ENCODE data around the gene GALNS. TPM values are rescaled to one million over a fixed set of nuclear protein-coding genes. Genes with fewer than 3 reads are reported as not detected.
A peak's percentile ranks its signal among the peaks of the same experiment; 100 is the strongest.
"Not testable (repeated sequence)": the region's sequence is repeated elsewhere in the genome, so short reads cannot be mapped to it uniquely, and the experiment has no call there.

GALNS gene
- total RNA-seq, 1 experiment from 2014 or later = 20.0 TPM

- DNase-seq (ENCODE audit: extremely low read depth, low read depth) = no peak
Measured at GRCh38 chr16:88789594-88789993, 67.2 kb downstream of the GALNS start.

- not testable (repeated sequence) for DNase-seq (ENCODE audit: extremely low read depth, low read depth)
Measured at GRCh38 chr16:88788749-88789148, 68.0 kb downstream of the GALNS start.

GRCh38 chr16:88787579-88788314 lies 69.0 kb downstream of the GALNS start:
- DNase-seq (ENCODE audit: extremely low read depth, low read depth) = no peak

GRCh38 chr16:88785106-88785924 lies 71.4 kb downstream of the GALNS start, which contains the start of gene PIEZO1:
Gene PIEZO1, minus strand, starts transcription at chr16:88785220. Its CDS starts 256 bp downstream, at chr16:88784964.
- peak; percentile 41 for DNase-seq (ENCODE audit: extremely low read depth, low read depth)

- DNase-seq (ENCODE audit: extremely low read depth, low read depth) = no peak
Measured at GRCh38 chr16:88784856-88785105, 72.0 kb downstream of the GALNS start.

- DNase-seq (ENCODE audit: extremely low read depth, low read depth) = no peak
Measured at GRCh38 chr16:88784074-88784855, 72.5 kb downstream of the GALNS start.

GRCh38 chr16:88783391-88784073 lies 73.2 kb downstream of the GALNS start:
- no peak for DNase-seq (ENCODE audit: extremely low read depth, low read depth)

GRCh38 chr16:88782454-88783390 lies 74.0 kb downstream of the GALNS start:
- DNase-seq (ENCODE audit: extremely low read depth, low read depth) = no peak

- no peak for DNase-seq (ENCODE audit: extremely low read depth, low read depth)
Measured at GRCh38 chr16:88781140-88782077, 75.3 kb downstream of the GALNS start.

GRCh38 chr16:88780142-88781062 lies 76.3 kb downstream of the GALNS start:
- DNase-seq (ENCODE audit: extremely low read depth, low read depth) = no peak

- DNase-seq (ENCODE audit: extremely low read depth, low read depth) = no peak
Measured at GRCh38 chr16:88779406-88780141, 77.2 kb downstream of the GALNS start.

GRCh38 chr16:88778541-88779065 lies 78.1 kb downstream of the GALNS start:
- DNase-seq (ENCODE audit: extremely low read depth, low read depth) = no peak

- no peak for DNase-seq (ENCODE audit: extremely low read depth, low read depth)
Measured at GRCh38 chr16:88778271-88778525, 78.5 kb downstream of the GALNS start.

- no peak for DNase-seq (ENCODE audit: extremely low read depth, low read depth)
Measured at GRCh38 chr16:88777471-88778270, 79.1 kb downstream of the GALNS start.

GRCh38 chr16:88775825-88776224 lies 80.9 kb downstream of the GALNS start:
- DNase-seq (ENCODE audit: extremely low read depth, low read depth) = no peak
